D721Med (cell line): ENCODE results near the gene PPP1R9A.

Source experiments
- DNase-seq: peaks from one replicate; pipeline ENCODE4 v3.0.0; 2011; ENCODE audit warnings: low spot score; ENCODE audit not compliant: insufficient read length
- FAIRE-seq: peaks from 2 replicates; lab custom pipeline; 2011; peaks lifted over from hg19 to GRCh38; lab: Jason Lieb, UNC
- CTCF ChIP-seq: IDR thresholded peaks from 2 replicates; pipeline ENCODE4 v1.5.1; 2012; ENCODE audit warnings: mild to moderate bottlenecking, control low read depth; ENCODE audit not compliant: insufficient read depth; ENCODE audit errors: missing control alignments

The PPP1R9A gene

GRCh38 chr7:94928168-94928707 lies 20.8 kb downstream of the PPP1R9A start:
- no peak for TF ChIP-seq CTCF
- DNase-seq = no peak
- FAIRE-seq = no peak

- FAIRE-seq = peak; percentile 61
- no peak for TF ChIP-seq CTCF
- DNase-seq = no peak
Measured at GRCh38 chr7:94933256-94933990, 26.0 kb downstream of the PPP1R9A start.

GRCh38 chr7:94939395-94939794 lies 32.0 kb downstream of the PPP1R9A start:
- FAIRE-seq (no peak), DNase-seq (no peak)
- no peak for TF ChIP-seq CTCF

- FAIRE-seq = no peak
- TF ChIP-seq CTCF = no peak
- no peak for DNase-seq
Measured at GRCh38 chr7:94940241-94940640, 32.8 kb downstream of the PPP1R9A start.

GRCh38 chr7:94941844-94942632 lies 34.6 kb downstream of the PPP1R9A start:
- TF ChIP-seq CTCF = no peak
- DNase-seq (no peak), FAIRE-seq (no peak)

GRCh38 chr7:94943134-94943533 lies 35.7 kb downstream of the PPP1R9A start:
- FAIRE-seq (no peak), DNase-seq (no peak)
- TF ChIP-seq CTCF = no peak

- no peak for DNase-seq
- FAIRE-seq = no peak
- TF ChIP-seq CTCF = no peak
Measured at GRCh38 chr7:94949532-94949931, 42.1 kb downstream of the PPP1R9A start.
